OCI-LY7 (cell line): ENCODE results near the gene ERICH6. TPM values are rescaled to one million over a fixed set of nuclear protein-coding genes. Genes with fewer than 3 reads are reported as not detected.

ENCODE experiments used
- BruUV-seq: library from RNA; stranded (reverse); fragments of 400-500 nt; replicated peaks from 2 replicates; lab custom pipeline; 2021; lab: Mats Ljungman, UMichigan
- CTCF ChIA-PET: fragments of 300-600 bp; sonication (Branson Sonifier 250); formaldehyde crosslinking; loops from one replicate; lab custom pipeline; 2022; ENCODE audit warnings: antibody characterized with exemption; ENCODE audit not compliant: unreplicated experiment; lab: Charles Lee
- POLR2A ChIA-PET: fragments of 300-600 bp; sonication (Branson Sonifier 250); formaldehyde crosslinking; loops from one replicate; lab custom pipeline; 2022; ENCODE audit warnings: antibody characterized with exemption; lab: Charles Lee
- DNase-seq: peaks from one replicate; pipeline ENCODE4 v3.0.0-alpha.2; 2015; ENCODE audit warnings: low spot score
- H2AFZ ChIP-seq: fragments of 200-600 bp; sonication (generic), shearing (Covaris generic); 2 replicates; pipeline ENCODE4 v1.6.1; 2014; ENCODE audit warnings: mild to moderate bottlenecking, antibody characterized with exemption, low read length, moderate library complexity
- H3K27ac ChIP-seq: fragments of 200-600 bp; sonication (generic); 2 replicates; pipeline ENCODE4 v1.5.1; 2014; ENCODE audit warnings: mixed run types, low read depth, mild to moderate bottlenecking, moderate library complexity, low read length, inconsistent platforms; ENCODE audit not compliant: poor library complexity, severe bottlenecking
- H3K36me3 ChIP-seq: fragments of 200-600 bp; sonication (generic); 2 replicates; pipeline ENCODE4 v1.6.1; 2014; ENCODE audit warnings: mild to moderate bottlenecking, antibody characterized with exemption, low read length, moderate library complexity, mixed read lengths; ENCODE audit not compliant: insufficient read depth
- H3K4me1 ChIP-seq: fragments of 200-600 bp; sonication (generic); 2 replicates; pipeline ENCODE4 v1.5.1; 2014; ENCODE audit warnings: mild to moderate bottlenecking, low read length; ENCODE audit not compliant: insufficient read depth, poor library complexity, severe bottlenecking
- H3K4me2 ChIP-seq: fragments of 200-600 bp; sonication (generic); 2 replicates; pipeline ENCODE4 v1.6.1; 2014; ENCODE audit warnings: mild to moderate bottlenecking, low read length
- H3K4me3 ChIP-seq: fragments of 200-600 bp; sonication (generic); 2 replicates; pipeline ENCODE4 v1.5.1; 2014; ENCODE audit warnings: mild to moderate bottlenecking, low read depth, low read length; ENCODE audit not compliant: poor library complexity, severe bottlenecking
- H3K79me2 ChIP-seq: fragments of 200-600 bp; sonication (generic); 2 replicates; pipeline ENCODE4 v1.6.1; 2016; ENCODE audit warnings: low read depth, mild to moderate bottlenecking, low read length, moderate library complexity, mixed read lengths; ENCODE audit not compliant: insufficient read depth
- H3K9me2 ChIP-seq: fragments of 200-600 bp; sonication (generic); 2 replicates; pipeline ENCODE4 v1.6.1; 2016; ENCODE audit warnings: mild to moderate bottlenecking, low read length, mixed read lengths; ENCODE audit not compliant: insufficient read depth
- H3K9me3 ChIP-seq: fragments of 200-600 bp; sonication (generic); 2 replicates; pipeline ENCODE4 v1.6.1; 2014; ENCODE audit warnings: mild to moderate bottlenecking, mixed run types, low read length, mixed read lengths
- H4K20me1 ChIP-seq: fragments of 200-600 bp; sonication (generic); 2 replicates; pipeline ENCODE4 v1.6.1; 2014; ENCODE audit warnings: mild to moderate bottlenecking, antibody characterized with exemption, low read length, moderate library complexity, mixed read lengths; ENCODE audit not compliant: insufficient read depth
- CTCF ChIP-seq: fragments of 200-600 bp; sonication (generic); conservative IDR thresholded peaks from 2 replicates; pipeline ENCODE4 v1.5.1; 2014; ENCODE audit warnings: mild to moderate bottlenecking, antibody characterized with exemption, low read length, moderate library complexity, mixed read lengths
- EZH2phosphoT487 ChIP-seq: fragments of 200-600 bp; sonication (generic); IDR thresholded peaks from 2 replicates; pipeline ENCODE4 v1.6.1; 2018; ENCODE audit warnings: low read depth, borderline replicate concordance, mild to moderate bottlenecking, mixed run types, antibody characterized with exemption, low read length, moderate library complexity, mixed read lengths
- intact Hi-C: fragments of 100-400 bp; cut with micrococcal nuclease; formaldehyde crosslinking; loops from one replicate; pipeline ENCODE4 v1.10.0; 2022; ENCODE audit not compliant: unreplicated experiment
- total RNA-seq, 2 experiments: library from RNA; depleted of rRNA in 1 of 2; stranded (reverse); fragments of >200 nt in 1 of 2; shearing (Covaris generic) in 1 of 2; gene quantifications; 2 replicates each; pipeline ENCODE4 v1.2.3, GENCODE V29; 2014 to 2022

Gene ERICH6
- total RNA-seq, 2 experiments from 2014 or later: 0.38 to 0.41 TPM

DNA sequence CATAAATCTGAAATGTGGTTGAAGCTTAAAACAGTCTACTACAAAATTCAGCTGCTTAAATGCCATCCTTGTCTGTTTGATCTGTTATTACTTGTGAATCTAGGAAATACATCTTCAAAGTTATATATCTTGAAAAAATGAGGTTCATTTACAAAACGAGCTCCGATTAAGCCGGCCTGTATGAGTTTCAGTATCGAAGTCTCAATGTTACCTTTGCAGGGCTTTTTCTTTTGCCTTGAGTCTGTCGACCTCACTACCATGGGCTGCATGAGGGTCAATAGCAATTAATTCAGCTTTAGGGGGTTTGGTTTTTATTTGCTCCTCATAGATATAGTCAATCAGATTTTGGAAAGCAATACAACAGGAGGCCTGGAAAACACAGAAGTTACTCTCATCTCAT is 23.2 kb downstream of the ERICH6 start:
- Histone ChIP-seq H3K27ac (peak overlapping the region; percentile 55), H3K79me2 (no peaks in the 10 kb centered on the region), H3K4me3 (peak overlapping the region; percentile 52), H3K36me3 (peaks cover 5% of the 10 kb centered on the region; the same call in 1 of the 2 replicates), H3K9me3 (peaks cover 46% of the 10 kb centered on the region), H3K4me2 (peak overlapping the region; percentile 62), H3K9me2 (no peaks in the 10 kb centered on the region), H3K4me1 (peaks cover 29% of the 10 kb centered on the region), H2AFZ (peak overlapping the region; percentile 70; the same call in 1 of the 2 replicates), H4K20me1 (no peaks in the 10 kb centered on the region)
- no TSS peak for BruUV-seq
- no peak for TF ChIP-seq EZH2phosphoT487
- no peak for TF ChIP-seq CTCF
- no peak for DNase-seq
- ChIA-PET CTCF (no interaction called here), POLR2A (interaction anchor here (0.6 to 1.4 kb wide), 9 partner anchors 9 to 85 kb away, joined by 3 to 5 read pairs (median 3); no protein-coding TSS in a partner anchor)
- intact Hi-C loops: no loop called here

- no peaks in the 10 kb centered on the region for H3K79me2 ChIP-seq
- DNase-seq: peak; percentile 21
- intact Hi-C loops: no loop called here
- no peak overlapping the region for H2AFZ ChIP-seq
- no peak overlapping the region for H3K4me2 ChIP-seq
- no peak overlapping the region for H3K27ac ChIP-seq
- no peak overlapping the region for H3K4me3 ChIP-seq
- H4K20me1 ChIP-seq: no peaks in the 10 kb centered on the region
- BruUV-seq: no TSS peak
- no peaks in the 10 kb centered on the region for H3K36me3 ChIP-seq
- CTCF ChIA-PET: no interaction called here
- H3K4me1 ChIP-seq: peaks cover 9% of the 10 kb centered on the region
- no peaks in the 10 kb centered on the region for H3K9me2 ChIP-seq
- TF ChIP-seq EZH2phosphoT487: no peak
- no peak for TF ChIP-seq CTCF
- POLR2A ChIA-PET: interaction anchor here (0.8 kb wide), 1 partner anchor 102 kb away, joined by 4 read pairs; no protein-coding TSS in a partner anchor
- H3K9me3 ChIP-seq: peaks cover 35% of the 10 kb centered on the region
These were observed 28.1 kb downstream of the ERICH6 start for GRCh38 chr3:150675587-150675986.

- POLR2A ChIA-PET: no interaction called here
- H3K27ac ChIP-seq: no peak overlapping the region
- intact Hi-C loops: no loop called here
These were observed 29.8 kb downstream of the ERICH6 start for GRCh38 chr3:150673966-150674365.

More at GRCh38 chr3:150673966-150674365, 29.8 kb downstream of the ERICH6 start:
- no peak overlapping the region for H3K4me3 ChIP-seq
- no peak overlapping the region for H2AFZ ChIP-seq
- CTCF ChIA-PET: no interaction called here
- H3K36me3 ChIP-seq: no peaks in the 10 kb centered on the region
- no peaks in the 10 kb centered on the region for H3K4me1 ChIP-seq
- peaks cover 21% of the 10 kb centered on the region for H3K9me3 ChIP-seq
- no peaks in the 10 kb centered on the region for H4K20me1 ChIP-seq
- BruUV-seq: no TSS peak
- no peak for TF ChIP-seq EZH2phosphoT487
- TF ChIP-seq CTCF: no peak
- no peak overlapping the region for H3K4me2 ChIP-seq
- no peaks in the 10 kb centered on the region for H3K9me2 ChIP-seq
- H3K79me2 ChIP-seq: no peaks in the 10 kb centered on the region
- no peak for DNase-seq
